ENCODE results near the gene UPP1.

- TF ChIP-seq CTCF (IDR thresholded peaks at IDR 0.05) (no peak), POLR2A (IDR thresholded peaks at IDR 0.05) (no peak)
Measured at GRCh38 chr7:48058990-48059389, 30.1 kb upstream of the UPP1 start.

Measured in esophagus squamous epithelium (tissue), 4 donors.